Measurements from ENCODE around the gene AP2B1.

DNA sequence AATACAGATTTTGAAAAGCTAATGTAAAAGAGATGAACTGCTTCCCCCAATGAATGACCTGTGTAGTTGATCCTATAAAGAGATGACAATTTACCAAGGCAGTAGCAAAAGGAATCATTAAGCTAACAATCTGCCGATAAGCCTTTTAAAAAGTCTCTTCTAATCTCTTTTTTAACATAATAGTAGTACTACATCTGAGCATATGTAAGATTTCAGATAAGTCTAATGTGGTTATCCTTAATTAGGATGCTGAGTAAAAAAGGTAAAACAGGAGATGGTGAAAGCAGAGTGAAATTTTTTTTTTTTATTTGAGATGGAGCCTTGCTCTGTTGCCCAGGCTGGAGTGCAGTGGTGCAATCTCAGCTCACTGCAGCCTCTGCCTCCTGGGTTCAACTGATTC, 118.1 kb downstream of the AP2B1 start:
- TF ChIP-seq, protein P1, sequence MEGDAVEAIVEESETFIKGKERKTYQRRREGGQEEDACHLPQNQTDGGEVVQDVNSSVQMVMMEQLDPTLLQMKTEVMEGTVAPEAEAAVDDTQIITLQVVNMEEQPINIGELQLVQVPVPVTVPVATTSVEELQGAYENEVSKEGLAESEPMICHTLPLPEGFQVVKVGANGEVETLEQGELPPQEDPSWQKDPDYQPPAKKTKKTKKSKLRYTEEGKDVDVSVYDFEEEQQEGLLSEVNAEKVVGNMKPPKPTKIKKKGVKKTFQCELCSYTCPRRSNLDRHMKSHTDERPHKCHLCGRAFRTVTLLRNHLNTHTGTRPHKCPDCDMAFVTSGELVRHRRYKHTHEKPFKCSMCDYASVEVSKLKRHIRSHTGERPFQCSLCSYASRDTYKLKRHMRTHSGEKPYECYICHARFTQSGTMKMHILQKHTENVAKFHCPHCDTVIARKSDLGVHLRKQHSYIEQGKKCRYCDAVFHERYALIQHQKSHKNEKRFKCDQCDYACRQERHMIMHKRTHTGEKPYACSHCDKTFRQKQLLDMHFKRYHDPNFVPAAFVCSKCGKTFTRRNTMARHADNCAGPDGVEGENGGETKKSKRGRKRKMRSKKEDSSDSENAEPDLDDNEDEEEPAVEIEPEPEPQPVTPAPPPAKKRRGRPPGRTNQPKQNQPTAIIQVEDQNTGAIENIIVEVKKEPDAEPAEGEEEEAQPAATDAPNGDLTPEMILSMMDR (conservative IDR thresholded peaks at IDR 0.05): no peak
- no peak for TF ChIP-seq ZFX (IDR thresholded peaks at IDR 0.05)
